Psoas muscle (tissue), 8 donors: ENCODE measurements around the gene AZIN2. TPM values are rescaled to one million over a fixed set of nuclear protein-coding genes. Genes with fewer than 3 reads are reported as not detected.

ENCODE experiments used
- ATAC-seq, 4 donors: fragments of 200-7000 bp; cut with Tn5 transposase; one replicate each; pipeline ENCODE4 v1.9.1; 2020; ENCODE audit warnings: moderate library complexity in 3 of 4, mild to moderate bottlenecking in 2 of 4
- DNase-seq, 2 donors: peaks; one replicate each; pipeline ENCODE4 v3.0.0-alpha.2; 2020
- H3K27ac ChIP-seq: fragments of 200-600 bp; one replicate; pipeline ENCODE4 v1.8.0; 2022
- H3K27me3 ChIP-seq, 3 donors: fragments of 200-600 bp in 1 of 3; one replicate each; pipeline versions ENCODE4 v1.6.1 to v1.8.0; 2013 to 2022; ENCODE audit warnings: low read length in 2 of 3, mild to moderate bottlenecking in 2 of 3, moderate library complexity in 1 of 3; ENCODE audit not compliant: insufficient read depth in 3 of 3
- H3K36me3 ChIP-seq, 2 donors: fragments of 200-600 bp in 1 of 2; one replicate each; pipeline versions ENCODE4 v1.6.1 to v1.8.0; 2013 to 2022; ENCODE audit warnings: low read depth in 1 of 2, mild to moderate bottlenecking in 1 of 2, moderate library complexity in 1 of 2; ENCODE audit not compliant: insufficient read depth in 1 of 2
- H3K4me1 ChIP-seq: fragments of 200-600 bp; one replicate; pipeline ENCODE4 v1.8.0; 2022
- H3K4me3 ChIP-seq: fragments of 200-600 bp; one replicate; pipeline ENCODE4 v1.8.0; 2022; ENCODE audit warnings: mild to moderate bottlenecking
- H3K9me3 ChIP-seq: fragments of 200-600 bp; one replicate; pipeline ENCODE4 v1.8.0; 2022
- WGBS, 3 donors: extraction: QIAGEN DNeasy Blood & Tissue Kit; methylation state at CpG; one replicate each; pipeline versions ENCODE4 v1.1.6 to v1.1.7; 2013; 5-methylcytosine and 5-hydroxymethylcytosine counted together
- intact Hi-C, 2 donors: fragments of 100-400 bp; cut with DNase I; formaldehyde crosslinking; loops; one replicate each; pipeline versions ENCODE4 v1.11.0 to v1.14.2; 2022
- polyA plus RNA-seq, 3 donors: library from polyadenylated mRNA; stranded (reverse); fragments of 200-250 nt; gene quantifications; one replicate each; pipeline ENCODE4 v1.2.3, GENCODE V29; 2013
- total RNA-seq, 4 donors: library from RNA; stranded (reverse); fragmentation: NEBNext Ultra II Directional in 2 of 4; extraction: Animal tissue kit (Norgen Biotek cat#: 25700) in 2 of 4; gene quantifications; one replicate each; pipeline versions ENCODE4 v1.2.1 to v1.2.4, GENCODE V29; 2021 to 2023
- TF ChIP-seq, protein P1 (sequence below): fragments of 200-600 bp; IDR thresholded peaks from one replicate; pipeline ENCODE4 v1.8.0; 2022; ENCODE audit warnings: antibody characterized with exemption
- donor health status: healthy with polysubstance abuse.
- donor health status: DM: no; HTN: no; CAD: no; lungs with moderate emphysema.
- donor health status: Bipolar disorder and iron deficiency.
- donor health status: healthy.
- donor health status: DM: yes; HTN: yes; CAD: no.
- donor health status: DM: no; HTN: no; CAD: no.
- donor health status: DM: no; HTN: no; CAD: no.
- donor health status: DM: yes; HTN: yes; CAD: no.

AZIN2 gene
- total and polyA plus RNA-seq, 7 donors = 0.17 to 3.5 (median 0.96) TPM

DNA sequence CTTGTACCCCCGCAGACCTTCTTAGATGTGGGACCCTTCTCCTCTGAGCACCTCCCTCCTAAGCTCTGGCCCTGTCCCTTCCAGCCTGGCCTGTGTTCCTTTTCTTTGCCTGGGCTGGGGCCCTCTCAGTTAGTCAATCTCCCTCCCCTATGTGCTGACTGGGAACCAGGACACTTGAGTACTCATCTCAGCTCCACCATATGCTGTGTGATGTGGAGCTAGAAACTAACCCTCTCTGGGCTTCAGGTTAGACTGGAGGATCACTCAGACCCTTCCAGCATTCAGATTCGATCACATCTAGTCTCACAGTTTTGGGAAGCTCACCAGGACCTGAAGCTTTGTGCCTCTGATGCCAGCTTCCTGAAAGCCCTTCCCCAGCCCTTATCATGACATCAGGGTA is 60.3 kb downstream of the AZIN2 start:
- H3K4me1 ChIP-seq = no peaks in the 10 kb centered on the region
- H3K27me3 ChIP-seq = no peaks in the 10 kb centered on the region
- peaks cover 0 to 20% of the 10 kb centered on the region in 2 donors for H3K36me3 ChIP-seq
- intact Hi-C loops = no loop called here
- TF ChIP-seq, protein P1, sequence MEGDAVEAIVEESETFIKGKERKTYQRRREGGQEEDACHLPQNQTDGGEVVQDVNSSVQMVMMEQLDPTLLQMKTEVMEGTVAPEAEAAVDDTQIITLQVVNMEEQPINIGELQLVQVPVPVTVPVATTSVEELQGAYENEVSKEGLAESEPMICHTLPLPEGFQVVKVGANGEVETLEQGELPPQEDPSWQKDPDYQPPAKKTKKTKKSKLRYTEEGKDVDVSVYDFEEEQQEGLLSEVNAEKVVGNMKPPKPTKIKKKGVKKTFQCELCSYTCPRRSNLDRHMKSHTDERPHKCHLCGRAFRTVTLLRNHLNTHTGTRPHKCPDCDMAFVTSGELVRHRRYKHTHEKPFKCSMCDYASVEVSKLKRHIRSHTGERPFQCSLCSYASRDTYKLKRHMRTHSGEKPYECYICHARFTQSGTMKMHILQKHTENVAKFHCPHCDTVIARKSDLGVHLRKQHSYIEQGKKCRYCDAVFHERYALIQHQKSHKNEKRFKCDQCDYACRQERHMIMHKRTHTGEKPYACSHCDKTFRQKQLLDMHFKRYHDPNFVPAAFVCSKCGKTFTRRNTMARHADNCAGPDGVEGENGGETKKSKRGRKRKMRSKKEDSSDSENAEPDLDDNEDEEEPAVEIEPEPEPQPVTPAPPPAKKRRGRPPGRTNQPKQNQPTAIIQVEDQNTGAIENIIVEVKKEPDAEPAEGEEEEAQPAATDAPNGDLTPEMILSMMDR = no peak
- DNase-seq (no peak), ATAC-seq (no peak)
- 87 to 89% (median 89%) methylated on average over 2 of the region's 2 CpGs for WGBS, 3 donors
- H3K4me3 ChIP-seq = no peak overlapping the region
- no peaks in the 10 kb centered on the region for H3K9me3 ChIP-seq
- H3K27ac ChIP-seq = no peak overlapping the region

GRCh38 chr1:33141781-33142180 is 60.8 kb downstream of the AZIN2 start:
- Histone ChIP-seq H3K27ac (no peak overlapping the region), H3K9me3 (no peaks in the 10 kb centered on the region), H3K27me3 (no peaks in the 10 kb centered on the region), H3K4me1 (no peaks in the 10 kb centered on the region), H3K36me3 (peaks cover 0 to 24% of the 10 kb centered on the region in 2 donors), H3K4me3 (no peak overlapping the region)
- DNase-seq (no peak), ATAC-seq (no peak)
- intact Hi-C loops = no loop called here
- WGBS, 3 donors = 72 to 80% (median 76%) methylated on average over 3 of the region's 3 CpGs
- TF ChIP-seq, protein P1 = no peak

DNA sequence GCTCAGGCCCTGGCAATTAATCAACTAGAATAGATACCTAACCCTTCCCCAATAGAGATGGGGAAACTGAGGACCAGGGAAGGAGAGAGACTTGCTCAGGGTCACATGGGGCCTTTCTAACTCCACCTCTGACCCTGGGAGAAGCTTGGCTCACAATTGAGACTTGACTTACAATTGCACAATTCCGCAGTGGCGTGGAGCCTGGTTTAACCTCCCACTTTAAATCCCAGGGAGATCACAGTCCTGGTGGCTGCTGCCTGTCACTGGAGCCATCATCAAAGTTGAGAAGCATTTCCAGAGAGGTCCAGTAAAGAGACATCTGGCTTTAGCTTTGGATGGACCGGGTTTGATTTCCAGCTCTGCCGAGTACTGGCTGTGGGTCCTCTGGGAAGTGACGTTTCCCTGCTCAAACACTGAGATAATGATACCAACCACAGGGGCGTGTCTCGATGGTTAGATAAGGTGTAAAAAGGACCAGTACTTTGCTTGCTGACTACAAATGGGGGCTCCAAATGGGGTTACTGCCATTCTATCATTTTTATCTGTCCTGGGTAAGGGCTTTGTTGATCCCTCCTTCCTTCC is 61.6 kb downstream of the AZIN2 start:
- Histone ChIP-seq H3K4me1 (no peaks in the 10 kb centered on the region), H3K9me3 (no peaks in the 10 kb centered on the region), H3K4me3 (no peak overlapping the region), H3K27ac (no peak overlapping the region), H3K36me3 (peaks cover 0 to 32% of the 10 kb centered on the region in 2 donors), H3K27me3 (no peaks in the 10 kb centered on the region)
- TF ChIP-seq, protein P1 = no peak
- 68 to 90% (median 75%) methylated on average over 7 of the region's 7 CpGs for WGBS, 3 donors
- peak in 2 of 4 donors; percentile 35 to 52 for ATAC-seq
- intact Hi-C loops = no loop called here
- no peak for DNase-seq

DNA sequence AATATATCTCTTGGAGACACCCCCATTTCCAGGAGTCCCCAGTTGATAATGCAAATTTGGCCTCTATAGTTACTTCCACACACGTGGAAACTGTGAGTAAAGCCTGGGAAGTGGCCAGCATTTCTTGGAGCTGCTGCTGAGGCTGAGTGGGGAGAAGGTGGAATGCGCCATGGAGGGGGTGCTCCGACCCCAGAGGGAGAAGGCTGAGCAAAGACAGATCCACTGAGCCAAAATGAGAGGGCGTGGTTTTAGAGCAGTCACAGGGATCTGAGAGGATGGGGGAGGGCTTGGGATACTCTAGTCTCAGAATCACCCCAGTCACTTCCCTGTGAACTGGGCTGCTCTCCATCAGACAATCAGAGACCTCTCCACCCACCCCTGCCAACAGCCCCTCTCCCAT is 62.2 kb downstream of the AZIN2 start:
- Histone ChIP-seq H3K27ac (no peak overlapping the region), H3K36me3 (peaks cover 0 to 38% of the 10 kb centered on the region in 2 donors), H3K4me1 (no peaks in the 10 kb centered on the region), H3K27me3 (no peaks in the 10 kb centered on the region), H3K4me3 (no peak overlapping the region), H3K9me3 (no peaks in the 10 kb centered on the region)
- TF ChIP-seq, protein P1 = no peak
- ATAC-seq (peak in 2 of 4 donors; percentile 23 to 32), DNase-seq (no peak)
- WGBS, 3 donors = 71 to 81% (median 76%) methylated on average over 4 of the region's 4 CpGs
- intact Hi-C loops = no loop called here

DNA sequence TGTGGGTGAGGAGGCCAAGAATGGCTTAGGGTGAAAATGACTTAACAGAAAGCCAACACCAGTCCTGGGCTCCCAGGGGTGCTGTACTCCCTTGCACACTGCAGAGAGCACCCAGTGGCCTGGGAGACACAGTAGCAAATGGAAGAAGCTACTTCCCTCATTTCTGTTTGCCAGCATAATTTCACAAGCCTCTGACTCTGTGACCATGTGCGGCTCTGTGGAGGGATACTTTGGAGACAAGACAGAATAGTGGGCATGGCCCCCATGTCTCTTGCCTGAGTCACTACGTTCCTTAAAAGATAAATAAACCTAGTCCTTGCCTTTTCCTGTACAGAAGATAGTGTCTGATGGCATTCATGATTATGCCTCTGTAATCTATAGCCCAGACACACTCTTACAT is 62.7 kb downstream of the AZIN2 start:
- no peaks in the 10 kb centered on the region for H3K9me3 ChIP-seq
- no peak overlapping the region for H3K27ac ChIP-seq
- DNase-seq (no peak), ATAC-seq (no peak)
- TF ChIP-seq, protein P1 = no peak
- intact Hi-C loops = no loop called here
- 83 to 98% (median 92%) methylated on average over 2 of the region's 2 CpGs for WGBS, 3 donors
- H3K36me3 ChIP-seq = peaks cover 0 to 41% of the 10 kb centered on the region in 2 donors
- H3K4me1 ChIP-seq = no peaks in the 10 kb centered on the region
- no peaks in the 10 kb centered on the region for H3K27me3 ChIP-seq
- H3K4me3 ChIP-seq = no peak overlapping the region
